GM12878 (cell line): ENCODE measurements around the gene NXPE2. TPM values are rescaled to one million over a fixed set of nuclear protein-coding genes. Genes with fewer than 3 reads are reported as not detected.

ENCODE experiments used
- BHLHE40 ChIP-seq, 2 experiments: fragments of 450-650 bp in 1 of 2; IDR thresholded peaks; 2 replicates each; pipeline ENCODE4 v1.6.1; 2011 to 2017; ENCODE audit warnings: low read depth in 2 of 2, borderline replicate concordance in 1 of 2, improper control_type of control experiment in 1 of 2, low read length in 1 of 2, mild to moderate bottlenecking in 1 of 2
- IKZF2 ChIP-seq, 2 experiments: fragments of 450-650 bp; IDR thresholded peaks; 2 replicates each; pipeline ENCODE4 v1.6.1; 2017; ENCODE audit warnings: mild to moderate bottlenecking in 2 of 2, moderate library complexity in 2 of 2
- JUND ChIP-seq: IDR thresholded peaks from 2 replicates; pipeline ENCODE4 v1.6.1; 2012; ENCODE audit warnings: low read depth, mild to moderate bottlenecking, low read length, improper control_type of control experiment, moderate library complexity
- NFYA ChIP-seq: IDR thresholded peaks from 2 replicates; pipeline ENCODE4 v1.6.1; 2011; ENCODE audit warnings: low read depth, mild to moderate bottlenecking, low read length, improper control_type of control experiment, borderline replicate concordance
- SIX5 ChIP-seq: IDR thresholded peaks from 2 replicates; pipeline ENCODE4 v1.6.1; 2011; ENCODE audit warnings: mild to moderate bottlenecking, low read depth, low read length, moderate library complexity; ENCODE audit not compliant: severe bottlenecking
- SMAD1 ChIP-seq: fragments of 450-650 bp; IDR thresholded peaks from 2 replicates; pipeline ENCODE4 v1.6.1; 2018; ENCODE audit warnings: mild to moderate bottlenecking, low read depth; ENCODE audit not compliant: partially characterized antibody
- SMAD5 ChIP-seq: IDR thresholded peaks from 2 replicates; pipeline ENCODE4 v1.6.1; 2016; ENCODE audit warnings: antibody characterized with exemption, low read depth
- ZNF24 ChIP-seq: fragments of 450-650 bp; IDR thresholded peaks from 2 replicates; pipeline ENCODE4 v1.6.1; 2017; ENCODE audit warnings: antibody characterized with exemption, mild to moderate bottlenecking
- ZSCAN29 ChIP-seq: fragments of 450-650 bp; IDR thresholded peaks from 2 replicates; pipeline ENCODE4 v1.6.1; 2017; ENCODE audit warnings: mild to moderate bottlenecking, moderate library complexity
- polyA plus RNA-seq, 11 experiments: library from polyadenylated mRNA; depleted of rRNA in 4 of 11; unstranded in 6 of 11; stranded (reverse) in 5 of 11; fragments of >200 nt; fragmentation: Nextera tagmentation in 4 of 11; fragmentation: Illumina TruSeq in 1 of 11; extraction: Ambion mirVana in 4 of 11; extraction: Trizol in 1 of 11; gene quantifications; 1 replicate in 1 of 11; 2 replicates in 10 of 11; pipeline versions ENCODE4 v1.2.1 to v1.2.3, GENCODE V29; 2011 to 2016; ENCODE audit warnings: inconsistent platforms in 2 of 11, missing spikeins in 2 of 11, low read depth in 1 of 11
- total RNA-seq, 4 experiments: library from RNA; depleted of rRNA in 3 of 4; stranded (reverse); fragments of >200 nt in 3 of 4; fragmentation: Illumina TruSeq in 1 of 4; extraction: Trizol in 1 of 4; gene quantifications; 2 replicates each; pipeline versions ENCODE4 v1.2.1 to v1.2.3, GENCODE V29; 2013 to 2021
- TF ChIP-seq, protein P1 (sequence below): fragments of 450-650 bp; IDR thresholded peaks from 2 replicates; pipeline ENCODE4 v1.6.1; 2018; ENCODE audit warnings: mild to moderate bottlenecking, low read depth, moderate library complexity; ENCODE audit not compliant: partially characterized antibody
- TF ChIP-seq, protein P2 (sequence below): IDR thresholded peaks from 2 replicates; pipeline ENCODE4 v1.6.1; 2011; ENCODE audit warnings: low read depth, mild to moderate bottlenecking, low read length, moderate library complexity, borderline replicate concordance; ENCODE audit errors: extremely low read depth
- TF ChIP-seq, protein P3 (sequence below): fragments of 450-650 bp; IDR thresholded peaks from 2 replicates; pipeline ENCODE4 v1.6.1; 2017; ENCODE audit warnings: mild to moderate bottlenecking, moderate library complexity
- TF ChIP-seq, protein P4 (sequence below): fragments of 450-650 bp; formaldehyde crosslinking; IDR thresholded peaks from 2 replicates; pipeline ENCODE4 v1.4.0; 2022; ENCODE audit warnings: mild to moderate bottlenecking, moderate library complexity

The NXPE2 gene
- total and polyA plus RNA-seq, 10 of the 15 experiments (the other 5 are each of a cell fraction or from before 2014, with no cell fraction given), result not detected

DNA sequence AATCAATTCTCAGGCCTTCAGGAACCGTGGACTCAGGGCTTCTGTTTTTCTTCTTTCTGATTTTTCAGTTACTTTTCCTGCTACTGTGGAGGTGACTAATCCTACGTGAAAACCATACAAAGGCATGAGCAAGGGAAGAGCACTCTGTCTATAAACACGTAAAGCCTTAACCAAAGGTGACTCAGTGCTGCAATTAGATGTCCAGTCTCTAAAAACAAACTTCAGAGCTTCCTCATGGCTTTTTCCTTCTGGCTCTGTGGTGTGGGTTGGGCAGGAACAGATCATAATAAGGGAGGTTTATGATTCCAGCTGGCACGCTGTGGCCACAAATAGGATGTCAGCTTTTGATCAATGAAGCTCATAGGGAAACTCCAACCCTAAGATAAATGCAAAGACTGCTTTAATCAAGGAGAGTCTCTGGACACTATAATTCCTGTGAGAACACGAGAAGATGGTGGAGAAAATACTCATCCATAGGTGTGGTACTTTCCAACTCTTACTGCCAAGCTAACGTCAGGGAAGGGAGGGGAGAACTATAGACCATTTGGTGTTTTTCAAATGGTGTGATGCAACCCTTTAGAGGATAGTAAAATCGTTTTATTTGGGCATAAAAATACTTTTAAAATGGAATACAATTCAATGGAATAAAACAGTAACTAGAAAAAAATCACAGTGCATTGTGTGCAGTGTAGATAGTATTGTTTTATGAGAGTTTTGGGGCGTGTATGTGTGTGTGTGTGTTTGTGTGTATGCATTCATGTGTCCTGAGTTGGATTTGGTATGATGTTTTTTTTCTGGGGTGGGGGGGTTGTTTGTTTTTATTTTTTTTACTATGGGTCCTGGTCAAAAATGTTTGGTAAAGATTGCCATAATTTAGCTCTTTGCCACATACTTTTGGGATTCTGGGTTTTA is at the start of gene NXPE2 (continued):
- TF ChIP-seq, protein P1, sequence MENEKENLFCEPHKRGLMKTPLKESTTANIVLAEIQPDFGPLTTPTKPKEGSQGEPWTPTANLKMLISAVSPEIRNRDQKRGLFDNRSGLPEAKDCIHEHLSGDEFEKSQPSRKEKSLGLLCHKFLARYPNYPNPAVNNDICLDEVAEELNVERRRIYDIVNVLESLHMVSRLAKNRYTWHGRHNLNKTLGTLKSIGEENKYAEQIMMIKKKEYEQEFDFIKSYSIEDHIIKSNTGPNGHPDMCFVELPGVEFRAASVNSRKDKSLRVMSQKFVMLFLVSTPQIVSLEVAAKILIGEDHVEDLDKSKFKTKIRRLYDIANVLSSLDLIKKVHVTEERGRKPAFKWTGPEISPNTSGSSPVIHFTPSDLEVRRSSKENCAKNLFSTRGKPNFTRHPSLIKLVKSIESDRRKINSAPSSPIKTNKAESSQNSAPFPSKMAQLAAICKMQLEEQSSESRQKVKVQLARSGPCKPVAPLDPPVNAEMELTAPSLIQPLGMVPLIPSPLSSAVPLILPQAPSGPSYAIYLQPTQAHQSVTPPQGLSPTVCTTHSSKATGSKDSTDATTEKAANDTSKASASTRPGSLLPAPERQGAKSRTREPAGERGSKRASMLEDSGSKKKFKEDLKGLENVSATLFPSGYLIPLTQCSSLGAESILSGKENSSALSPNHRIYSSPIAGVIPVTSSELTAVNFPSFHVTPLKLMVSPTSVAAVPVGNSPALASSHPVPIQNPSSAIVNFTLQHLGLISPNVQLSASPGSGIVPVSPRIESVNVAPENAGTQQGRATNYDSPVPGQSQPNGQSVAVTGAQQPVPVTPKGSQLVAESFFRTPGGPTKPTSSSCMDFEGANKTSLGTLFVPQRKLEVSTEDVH, result no peak
- TF ChIP-seq SIX5 (no peak), SMAD1 (no peak), NFYA (no peak), IKZF2 (IDR thresholded peaks at IDR 0.05) (no peak), ZNF24 (no peak), SMAD5 (no peak), ZSCAN29 (no peak), JUND (no peak), BHLHE40 (IDR thresholded peaks at IDR 0.05; ENCODE audit: borderline replicate concordance in 1 of 2, low read depth in 2 of 2, low read length in 1 of 2) (no peak)
- TF ChIP-seq, protein P2, sequence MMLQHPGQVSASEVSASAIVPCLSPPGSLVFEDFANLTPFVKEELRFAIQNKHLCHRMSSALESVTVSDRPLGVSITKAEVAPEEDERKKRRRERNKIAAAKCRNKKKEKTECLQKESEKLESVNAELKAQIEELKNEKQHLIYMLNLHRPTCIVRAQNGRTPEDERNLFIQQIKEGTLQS, result no peak
- TF ChIP-seq, protein P3, sequence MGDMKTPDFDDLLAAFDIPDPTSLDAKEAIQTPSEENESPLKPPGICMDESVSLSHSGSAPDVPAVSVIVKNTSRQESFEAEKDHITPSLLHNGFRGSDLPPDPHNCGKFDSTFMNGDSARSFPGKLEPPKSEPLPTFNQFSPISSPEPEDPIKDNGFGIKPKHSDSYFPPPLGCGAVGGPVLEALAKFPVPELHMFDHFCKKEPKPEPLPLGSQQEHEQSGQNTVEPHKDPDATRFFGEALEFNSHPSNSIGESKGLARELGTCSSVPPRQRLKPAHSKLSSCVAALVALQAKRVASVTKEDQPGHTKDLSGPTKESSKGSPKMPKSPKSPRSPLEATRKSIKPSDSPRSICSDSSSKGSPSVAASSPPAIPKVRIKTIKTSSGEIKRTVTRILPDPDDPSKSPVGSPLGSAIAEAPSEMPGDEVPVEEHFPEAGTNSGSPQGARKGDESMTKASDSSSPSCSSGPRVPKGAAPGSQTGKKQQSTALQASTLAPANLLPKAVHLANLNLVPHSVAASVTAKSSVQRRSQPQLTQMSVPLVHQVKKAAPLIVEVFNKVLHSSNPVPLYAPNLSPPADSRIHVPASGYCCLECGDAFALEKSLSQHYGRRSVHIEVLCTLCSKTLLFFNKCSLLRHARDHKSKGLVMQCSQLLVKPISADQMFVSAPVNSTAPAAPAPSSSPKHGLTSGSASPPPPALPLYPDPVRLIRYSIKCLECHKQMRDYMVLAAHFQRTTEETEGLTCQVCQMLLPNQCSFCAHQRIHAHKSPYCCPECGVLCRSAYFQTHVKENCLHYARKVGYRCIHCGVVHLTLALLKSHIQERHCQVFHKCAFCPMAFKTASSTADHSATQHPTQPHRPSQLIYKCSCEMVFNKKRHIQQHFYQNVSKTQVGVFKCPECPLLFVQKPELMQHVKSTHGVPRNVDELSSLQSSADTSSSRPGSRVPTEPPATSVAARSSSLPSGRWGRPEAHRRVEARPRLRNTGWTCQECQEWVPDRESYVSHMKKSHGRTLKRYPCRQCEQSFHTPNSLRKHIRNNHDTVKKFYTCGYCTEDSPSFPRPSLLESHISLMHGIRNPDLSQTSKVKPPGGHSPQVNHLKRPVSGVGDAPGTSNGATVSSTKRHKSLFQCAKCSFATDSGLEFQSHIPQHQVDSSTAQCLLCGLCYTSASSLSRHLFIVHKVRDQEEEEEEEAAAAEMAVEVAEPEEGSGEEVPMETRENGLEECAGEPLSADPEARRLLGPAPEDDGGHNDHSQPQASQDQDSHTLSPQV, result no peak
- TF ChIP-seq, protein P4, sequence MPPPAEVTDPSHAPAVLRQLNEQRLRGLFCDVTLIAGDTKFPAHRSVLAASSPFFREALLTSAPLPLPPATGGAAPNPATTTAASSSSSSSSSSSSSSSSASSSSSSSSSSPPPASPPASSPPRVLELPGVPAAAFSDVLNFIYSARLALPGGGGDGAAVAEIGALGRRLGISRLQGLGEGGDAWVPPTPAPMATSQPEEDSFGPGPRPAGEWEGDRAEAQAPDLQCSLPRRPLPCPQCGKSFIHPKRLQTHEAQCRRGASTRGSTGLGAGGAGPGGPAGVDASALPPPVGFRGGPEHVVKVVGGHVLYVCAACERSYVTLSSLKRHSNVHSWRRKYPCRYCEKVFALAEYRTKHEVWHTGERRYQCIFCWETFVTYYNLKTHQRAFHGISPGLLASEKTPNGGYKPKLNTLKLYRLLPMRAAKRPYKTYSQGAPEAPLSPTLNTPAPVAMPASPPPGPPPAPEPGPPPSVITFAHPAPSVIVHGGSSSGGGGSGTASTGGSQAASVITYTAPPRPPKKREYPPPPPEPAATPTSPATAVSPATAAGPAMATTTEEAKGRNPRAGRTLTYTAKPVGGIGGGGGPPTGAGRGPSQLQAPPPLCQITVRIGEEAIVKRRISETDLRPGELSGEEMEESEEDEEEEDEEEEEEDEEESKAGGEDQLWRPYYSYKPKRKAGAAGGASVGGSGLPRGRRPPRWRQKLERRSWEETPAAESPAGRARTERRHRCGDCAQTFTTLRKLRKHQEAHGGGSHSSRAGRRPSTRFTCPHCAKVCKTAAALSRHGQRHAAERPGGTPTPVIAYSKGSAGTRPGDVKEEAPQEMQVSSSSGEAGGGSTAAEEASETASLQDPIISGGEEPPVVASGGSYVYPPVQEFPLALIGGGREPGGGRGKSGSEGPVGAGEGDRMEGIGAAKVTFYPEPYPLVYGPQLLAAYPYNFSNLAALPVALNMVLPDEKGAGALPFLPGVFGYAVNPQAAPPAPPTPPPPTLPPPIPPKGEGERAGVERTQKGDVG (CRISPR knock-in tag), result no peak
